GM21447 (cell line): Measurements from ENCODE around the gene OR2B2.

Experiments
- ATAC-seq: cut with Tn5 transposase; IDR thresholded peaks from one replicate; pipeline ENCODE4 v1.9.1; 2021; ENCODE audit not compliant: unreplicated experiment

Gene OR2B2

DNA sequence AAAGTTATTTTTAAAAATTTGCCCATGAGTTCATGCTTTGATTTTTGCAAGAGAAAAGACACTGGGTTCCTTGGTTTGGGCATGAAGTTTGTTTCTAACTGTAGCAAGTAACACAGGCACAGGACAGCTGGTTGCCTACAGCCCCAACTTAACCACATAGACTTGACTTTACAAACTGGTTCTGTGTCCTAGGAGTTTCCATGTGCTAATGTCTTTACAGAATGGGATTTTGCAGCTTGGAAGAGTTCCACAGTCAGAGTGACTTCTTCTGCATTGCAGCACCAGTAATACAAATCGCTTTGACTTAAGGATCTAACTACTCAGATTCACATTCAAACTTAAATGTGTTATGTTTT lies 44.3 kb downstream of the OR2B2 start:
- ATAC-seq: no peak

DNA sequence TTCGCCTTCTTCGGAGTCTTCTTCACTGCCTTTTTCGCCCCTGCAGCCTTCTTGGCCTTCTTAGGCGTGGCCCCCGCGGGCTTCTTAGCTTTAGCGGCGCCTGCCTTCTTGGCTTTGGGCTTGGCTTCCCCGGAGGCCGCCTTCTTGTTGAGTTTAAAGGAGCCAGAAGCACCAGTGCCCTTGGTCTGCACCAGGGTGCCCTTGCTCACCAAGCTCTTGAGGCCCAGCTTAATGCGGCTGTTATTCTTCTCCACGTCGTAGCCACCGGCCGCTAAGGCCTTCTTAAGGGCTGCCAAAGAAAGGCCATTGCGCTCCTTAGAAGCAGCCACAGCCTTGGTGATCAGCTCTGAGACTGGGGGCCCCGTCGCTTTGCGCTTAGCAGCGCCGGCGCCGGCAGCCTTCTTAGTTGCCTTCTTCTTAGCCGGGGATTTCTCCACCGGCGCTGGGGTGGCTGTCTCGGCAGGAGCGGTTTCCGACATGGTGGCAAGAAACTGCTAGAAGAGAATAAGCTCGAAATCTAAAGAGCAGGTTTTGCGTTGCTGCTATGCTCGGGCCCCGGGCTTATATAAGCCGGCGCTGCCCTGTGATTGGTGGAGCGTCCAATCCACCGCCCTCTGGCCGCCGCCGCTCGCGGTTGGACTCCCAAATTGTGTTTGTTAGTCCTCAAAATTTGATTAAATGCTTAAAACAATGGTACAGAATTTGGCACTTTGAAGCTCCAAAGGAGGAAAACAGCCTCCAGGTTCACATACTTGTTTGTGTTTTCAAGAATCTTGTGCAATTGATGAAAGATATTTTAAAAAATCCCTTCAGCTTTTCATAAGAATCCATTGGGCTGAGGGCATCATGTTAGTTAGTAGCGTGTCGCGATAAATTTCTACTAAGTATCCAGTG lies 44.9 kb downstream of the OR2B2 start:
- ATAC-seq: peak; percentile 23

DNA sequence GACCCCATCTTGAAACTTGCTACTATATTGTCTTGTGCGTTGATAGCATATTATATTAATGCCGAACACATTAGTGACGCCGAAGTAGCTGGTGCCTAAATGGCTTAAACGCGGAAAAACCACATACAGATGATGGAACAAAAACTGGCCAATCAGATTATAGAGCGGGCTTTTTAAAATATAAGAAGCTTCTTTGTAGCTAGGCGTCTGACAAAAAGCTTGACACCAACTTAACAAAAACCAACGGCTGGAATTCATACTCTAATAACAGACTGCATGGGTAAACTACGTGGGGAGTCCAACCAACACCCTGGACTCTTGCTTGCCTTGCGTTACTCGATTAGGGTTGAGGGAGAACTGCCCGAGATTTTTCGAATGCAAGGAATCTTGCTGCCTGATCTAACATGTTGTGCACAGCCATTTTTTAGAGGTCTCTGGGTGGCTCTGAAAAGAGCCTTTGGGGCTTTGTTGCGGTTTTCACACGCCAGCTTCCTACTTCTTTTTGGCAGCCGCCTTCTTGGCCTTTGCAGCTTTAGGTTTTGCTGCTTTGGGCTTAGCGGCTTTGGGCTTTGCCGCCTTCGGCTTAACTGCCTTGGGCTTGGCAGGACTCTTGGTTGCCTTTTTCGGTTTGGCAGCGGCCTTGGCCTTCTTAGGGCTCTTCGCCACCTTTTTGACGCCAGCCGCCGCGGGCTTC lies 45.7 kb downstream of the OR2B2 start:
- no peak for ATAC-seq

DNA sequence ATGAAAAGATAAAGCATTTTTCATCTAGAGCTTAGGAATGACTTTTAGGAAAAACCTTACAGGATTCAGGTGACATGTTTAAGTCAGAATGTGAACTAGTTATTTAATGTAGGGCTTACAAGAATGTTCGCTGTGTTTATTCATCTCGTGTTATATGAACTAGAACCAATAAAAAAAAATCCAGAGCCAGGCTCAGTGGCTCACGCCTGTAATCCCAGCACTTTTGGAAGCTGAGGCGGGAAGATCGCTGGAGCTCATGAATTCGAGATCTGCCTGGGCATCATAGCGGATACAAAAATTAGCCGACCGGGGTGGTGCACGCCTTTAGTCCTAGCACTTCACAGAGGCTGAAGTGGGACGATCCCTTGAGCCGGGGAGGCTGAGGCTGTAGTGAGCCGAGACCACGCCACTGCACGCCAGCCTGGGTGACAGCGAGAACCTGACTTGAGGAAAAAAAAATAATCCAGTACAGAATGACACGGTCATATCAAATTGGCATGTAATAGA lies 46.3 kb downstream of the OR2B2 start:
- ATAC-seq: no peak

DNA sequence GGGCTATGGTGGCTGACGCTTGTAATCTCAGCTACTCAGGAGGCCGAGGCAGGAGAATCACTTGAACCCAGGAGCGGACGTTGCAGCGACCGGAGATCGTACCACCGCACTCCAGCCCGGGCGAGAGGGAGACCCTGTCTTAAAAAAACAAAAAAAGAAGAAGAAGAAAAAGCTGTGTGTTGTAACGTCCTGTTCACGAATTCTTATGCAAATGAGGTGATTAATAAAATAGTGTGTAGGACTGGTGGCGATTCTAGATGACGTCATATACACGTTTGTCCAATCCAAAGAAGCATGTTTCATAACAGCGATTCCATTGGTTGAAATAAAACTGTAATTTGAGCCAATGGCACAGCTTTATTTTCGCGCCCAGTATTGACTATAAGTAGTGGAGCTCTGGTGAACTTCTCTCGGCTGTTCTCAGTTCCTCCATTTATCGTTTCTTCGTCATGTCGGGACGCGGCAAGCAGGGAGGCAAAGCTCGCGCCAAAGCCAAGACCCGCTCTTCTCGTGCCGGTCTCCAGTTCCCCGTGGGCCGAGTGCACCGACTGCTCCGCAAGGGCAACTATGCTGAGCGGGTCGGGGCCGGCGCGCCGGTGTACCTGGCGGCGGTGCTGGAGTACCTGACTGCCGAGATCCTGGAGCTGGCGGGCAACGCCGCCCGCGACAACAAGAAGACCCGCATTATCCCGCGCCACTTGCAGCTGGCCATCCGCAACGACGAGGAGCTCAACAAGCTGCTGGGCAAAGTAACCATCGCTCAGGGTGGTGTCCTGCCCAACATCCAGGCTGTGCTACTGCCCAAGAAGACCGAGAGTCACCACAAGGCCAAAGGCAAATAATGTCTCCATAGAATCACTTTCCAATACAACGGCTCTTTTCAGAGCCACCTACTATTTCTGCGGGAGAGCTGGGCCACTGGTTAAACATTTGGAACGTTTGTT lies 47.0 kb downstream of the OR2B2 start:
- ATAC-seq: peak; percentile 49

DNA sequence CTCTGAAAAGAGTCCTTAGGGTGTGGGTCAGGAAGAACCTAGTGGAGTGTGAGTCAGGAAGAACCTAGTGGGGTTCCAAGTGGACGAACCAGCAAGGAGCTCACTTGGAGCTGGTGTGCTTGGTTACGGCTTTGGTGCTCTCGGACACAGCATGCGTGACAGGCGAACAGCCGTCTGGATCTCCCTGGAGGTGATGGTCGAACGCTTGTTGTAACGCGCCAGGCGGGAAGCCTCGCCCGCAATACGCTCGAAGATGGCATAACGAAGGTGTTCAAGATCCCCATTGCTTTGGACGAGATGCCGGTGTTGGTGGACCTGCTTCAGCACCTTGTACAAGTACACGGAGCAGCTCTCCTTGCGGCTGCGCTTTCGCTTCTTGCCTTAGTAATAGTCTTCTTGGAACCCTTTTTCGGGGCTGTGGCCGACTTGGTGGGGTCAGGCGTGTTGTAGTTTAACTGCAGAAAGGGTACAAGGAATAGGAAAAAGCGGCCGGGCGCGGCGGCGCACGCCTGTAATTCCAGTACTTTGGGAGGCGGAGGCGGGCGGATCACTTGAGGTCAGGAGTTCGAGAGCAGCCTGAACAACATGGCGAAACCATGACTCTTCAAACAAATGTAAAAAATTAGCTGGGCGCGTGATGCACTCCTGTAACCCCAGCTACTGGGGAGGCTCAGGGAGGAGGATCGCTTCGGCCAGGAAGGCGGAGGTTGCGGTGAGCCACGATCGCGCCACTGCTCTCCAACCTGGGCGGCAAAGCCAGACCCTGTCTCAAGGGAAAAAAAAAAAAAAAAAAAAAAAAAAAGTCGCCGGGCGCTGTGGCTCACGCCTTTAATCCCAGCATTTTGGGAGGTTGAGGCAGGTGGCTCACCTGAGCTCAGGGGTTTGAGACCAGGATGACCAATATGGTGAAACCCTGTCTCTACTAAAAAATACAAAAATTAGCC lies 48.0 kb downstream of the OR2B2 start:
- ATAC-seq: no peak

DNA sequence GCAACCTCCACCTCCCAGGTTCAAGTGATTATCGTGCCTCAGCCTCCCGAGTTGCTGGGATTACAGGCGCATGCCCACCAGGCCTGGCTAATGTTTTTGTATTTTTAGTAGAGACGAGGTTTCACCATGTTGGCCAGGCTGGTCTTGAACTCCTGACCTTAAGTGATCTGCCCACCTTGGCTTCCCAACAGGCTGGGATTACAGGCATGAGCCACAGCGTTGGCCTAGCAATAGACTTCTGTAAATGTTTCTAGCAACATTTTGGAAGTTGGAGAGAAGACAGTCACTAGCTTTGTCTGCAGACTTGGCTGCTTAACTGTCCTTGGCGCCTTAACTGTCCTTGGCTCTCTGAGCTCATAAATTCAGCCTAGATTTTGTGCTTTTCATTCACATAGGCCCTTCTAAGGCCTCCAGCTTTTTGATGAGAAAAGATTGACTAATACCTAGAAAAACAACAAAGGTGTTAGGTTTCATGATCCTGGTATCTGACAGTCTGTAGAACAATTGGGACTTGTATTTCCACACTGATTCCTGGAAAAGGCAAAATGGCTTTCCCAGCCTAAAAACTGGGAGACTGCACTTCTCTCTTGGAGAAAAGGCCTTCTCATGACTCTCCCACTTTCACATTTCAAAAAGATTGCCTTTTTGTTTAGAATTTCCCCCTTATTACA lies 49.7 kb downstream of the OR2B2 start:
- ATAC-seq: no peak

DNA sequence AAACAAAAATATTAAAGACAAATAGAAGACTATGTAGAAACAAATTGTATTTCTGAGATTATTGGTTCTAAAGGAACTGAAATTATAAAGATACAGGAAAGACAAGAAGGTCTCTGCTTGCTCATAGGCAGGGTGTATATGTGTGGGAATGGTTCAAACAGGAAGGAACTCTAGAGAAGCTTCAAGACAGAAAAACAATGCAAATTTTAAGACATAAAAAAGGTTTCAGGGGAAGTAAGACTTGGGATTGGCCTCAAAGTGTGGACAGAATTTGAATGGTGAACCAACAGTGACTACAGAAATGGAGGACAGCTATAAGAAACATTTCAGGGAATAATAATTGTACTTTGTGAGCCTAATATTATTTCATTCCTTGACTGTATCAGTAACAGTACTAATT lies 50.3 kb downstream of the OR2B2 start:
- no peak for ATAC-seq

DNA sequence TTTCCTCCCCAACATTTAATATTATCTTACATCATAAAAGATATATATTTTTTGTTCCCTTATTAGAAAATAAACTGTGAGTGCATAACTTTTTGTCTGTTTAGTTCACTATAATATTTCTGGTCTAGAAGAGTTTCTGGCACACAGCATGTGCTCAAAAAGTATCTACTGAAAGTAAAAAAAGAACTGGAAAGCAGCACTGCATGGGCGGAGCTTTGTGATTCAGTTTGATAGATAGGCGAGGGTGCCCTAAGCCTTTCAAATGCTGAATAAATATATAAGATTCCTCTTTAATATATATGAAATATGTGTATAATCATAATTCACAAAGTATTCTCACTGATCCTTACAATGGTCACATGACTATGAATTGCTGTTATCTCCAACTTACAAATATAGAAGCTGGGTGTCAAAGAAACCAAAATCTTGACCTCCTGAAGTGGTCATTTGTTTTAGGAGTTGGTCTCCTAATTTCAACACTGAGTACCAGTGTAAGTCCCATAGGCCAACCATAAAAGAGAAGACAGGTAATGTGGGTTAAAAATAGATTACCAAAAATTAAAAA lies 50.8 kb downstream of the OR2B2 start:
- ATAC-seq: no peak
